ENCODE results near the gene LRATD1. TPM values are rescaled to one million over a fixed set of nuclear protein-coding genes. Genes with fewer than 3 reads are reported as not detected.
A peak's percentile ranks its signal among the peaks of the same experiment; 100 is the strongest.

Gene LRATD1
- total RNA-seq, 1 donor from 2014 or later: 23.2 TPM

- TF ChIP-seq CTCF (IDR thresholded peaks at IDR 0.05; ENCODE audit: insufficient read depth, low read length, severe bottlenecking): no peak
- FAIRE-seq: no peak
- H3K36me3 ChIP-seq (ENCODE audit: control insufficient read depth, insufficient read depth, low read length): no peaks in the 10 kb centered on the region
- H3K4me3 ChIP-seq (ENCODE audit: low read depth, low read length): no peak overlapping the region
- no peaks in the 10 kb centered on the region for H3K27me3 ChIP-seq (ENCODE audit: control insufficient read depth, insufficient read depth, low read length)
- DNase-seq (ENCODE audit: low read depth): no peak
These were observed 9.3 kb upstream of the LRATD1 start for GRCh38 chr2:14623237-14623636.

- DNase-seq (ENCODE audit: low read depth): peak; percentile 85
- Histone ChIP-seq H3K36me3 (ENCODE audit: control insufficient read depth, insufficient read depth, low read length) (no peaks in the 10 kb centered on the region), H3K27me3 (ENCODE audit: control insufficient read depth, insufficient read depth, low read length) (no peaks in the 10 kb centered on the region), H3K4me3 (ENCODE audit: low read depth, low read length) (no peak overlapping the region)
- no peak for FAIRE-seq
- TF ChIP-seq CTCF (IDR thresholded peaks at IDR 0.05; ENCODE audit: insufficient read depth, low read length, severe bottlenecking): no peak
These were observed 5.6 kb upstream of the LRATD1 start for GRCh38 chr2:14626873-14627272.

GRCh38 chr2:14628901-14629300 is 3.6 kb upstream of the LRATD1 start:
- Histone ChIP-seq H3K36me3 (ENCODE audit: control insufficient read depth, insufficient read depth, low read length) (no peaks in the 10 kb centered on the region), H3K4me3 (ENCODE audit: low read depth, low read length) (no peak overlapping the region), H3K27me3 (ENCODE audit: control insufficient read depth, insufficient read depth, low read length) (no peaks in the 10 kb centered on the region)
- DNase-seq (ENCODE audit: low read depth): peak; percentile 95
- TF ChIP-seq CTCF (IDR thresholded peaks at IDR 0.05; ENCODE audit: insufficient read depth, low read length, severe bottlenecking): no peak
- FAIRE-seq: no peak

GRCh38 chr2:14631406-14632040 is 994 bp upstream of the LRATD1 start:
- no peaks in the 10 kb centered on the region for H3K27me3 ChIP-seq (ENCODE audit: control insufficient read depth, insufficient read depth, low read length)
- peak overlapping the region; percentile 82 for H3K4me3 ChIP-seq (ENCODE audit: low read depth, low read length)
- DNase-seq (ENCODE audit: low read depth): no peak
- FAIRE-seq: no peak
- no peaks in the 10 kb centered on the region for H3K36me3 ChIP-seq (ENCODE audit: control insufficient read depth, insufficient read depth, low read length)
- no peak for TF ChIP-seq CTCF (IDR thresholded peaks at IDR 0.05; ENCODE audit: insufficient read depth, low read length, severe bottlenecking)

GRCh38 chr2:14633061-14633460 is 544 bp downstream of the LRATD1 start:
- TF ChIP-seq CTCF (IDR thresholded peaks at IDR 0.05; ENCODE audit: insufficient read depth, low read length, severe bottlenecking): no peak
- DNase-seq (ENCODE audit: low read depth): no peak
- Histone ChIP-seq H3K27me3 (ENCODE audit: control insufficient read depth, insufficient read depth, low read length) (no peaks in the 10 kb centered on the region), H3K4me3 (ENCODE audit: low read depth, low read length) (peak overlapping the region; percentile 82), H3K36me3 (ENCODE audit: control insufficient read depth, insufficient read depth, low read length) (no peaks in the 10 kb centered on the region)
- FAIRE-seq: peak; percentile 95

All from bronchial epithelial cell (primary cell).